ENCODE data around the gene B4GALT6. TPM values are rescaled to one million over a fixed set of nuclear protein-coding genes. Genes with fewer than 3 reads are reported as not detected.

The B4GALT6 gene
- total RNA-seq, 3 donors from 2014 or later (not counting 1 experiment from before 2014, with no cell fraction given): 18.6 to 33.0 (median 20.6) TPM

DNA sequence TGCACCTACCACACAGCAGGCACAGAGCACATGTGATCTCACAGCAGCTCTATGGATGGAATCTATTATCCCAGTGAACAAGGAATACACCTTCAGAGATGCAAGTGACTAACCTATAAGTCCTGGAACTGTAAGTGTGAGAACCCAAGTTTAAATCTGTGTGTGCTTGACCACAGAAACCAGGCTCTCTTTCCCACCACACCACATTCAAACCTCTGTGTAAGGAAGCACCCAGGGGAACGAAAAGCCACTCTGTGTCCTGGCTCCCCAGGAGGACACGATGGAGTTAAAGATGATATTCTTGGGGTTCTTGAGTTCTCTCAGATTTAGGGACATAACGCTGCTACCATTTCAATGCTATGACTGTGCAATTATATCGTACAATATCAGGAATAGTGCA, 53.8 kb downstream of the B4GALT6 start:
- no peaks in the 10 kb centered on the region for H3K27me3 ChIP-seq (ENCODE audit: control insufficient read depth, insufficient read depth, low read length)
- DNase-seq: no peak
- H3K36me3 ChIP-seq (ENCODE audit: control insufficient read depth, insufficient read depth, low read length): no peaks in the 10 kb centered on the region
- intact Hi-C loops (cut with micrococcal nuclease): no loop called here
- no peak overlapping the region for H3K4me3 ChIP-seq (ENCODE audit: low read length)
- no peak for ATAC-seq
- no peak overlapping the region for H3K27ac ChIP-seq (ENCODE audit: low read length)
- Mint-ChIP-seq H3K9me3 (no peaks in the 10 kb centered on the region), H3K27ac (peak overlapping the region in 1 of 2 donors; percentile 67), H3K36me3 (no peaks in the 10 kb centered on the region), H3K4me3 (no peak overlapping the region), H3K27me3 (ENCODE audit: low read depth in 2 of 2) (no peaks in the 10 kb centered on the region), H3K4me1 (peaks cover 41 to 45% of the 10 kb centered on the region in 2 donors)
- TF ChIP-seq, protein P1, sequence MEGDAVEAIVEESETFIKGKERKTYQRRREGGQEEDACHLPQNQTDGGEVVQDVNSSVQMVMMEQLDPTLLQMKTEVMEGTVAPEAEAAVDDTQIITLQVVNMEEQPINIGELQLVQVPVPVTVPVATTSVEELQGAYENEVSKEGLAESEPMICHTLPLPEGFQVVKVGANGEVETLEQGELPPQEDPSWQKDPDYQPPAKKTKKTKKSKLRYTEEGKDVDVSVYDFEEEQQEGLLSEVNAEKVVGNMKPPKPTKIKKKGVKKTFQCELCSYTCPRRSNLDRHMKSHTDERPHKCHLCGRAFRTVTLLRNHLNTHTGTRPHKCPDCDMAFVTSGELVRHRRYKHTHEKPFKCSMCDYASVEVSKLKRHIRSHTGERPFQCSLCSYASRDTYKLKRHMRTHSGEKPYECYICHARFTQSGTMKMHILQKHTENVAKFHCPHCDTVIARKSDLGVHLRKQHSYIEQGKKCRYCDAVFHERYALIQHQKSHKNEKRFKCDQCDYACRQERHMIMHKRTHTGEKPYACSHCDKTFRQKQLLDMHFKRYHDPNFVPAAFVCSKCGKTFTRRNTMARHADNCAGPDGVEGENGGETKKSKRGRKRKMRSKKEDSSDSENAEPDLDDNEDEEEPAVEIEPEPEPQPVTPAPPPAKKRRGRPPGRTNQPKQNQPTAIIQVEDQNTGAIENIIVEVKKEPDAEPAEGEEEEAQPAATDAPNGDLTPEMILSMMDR (IDR thresholded peaks at IDR 0.05): no peak
- H3K9me3 ChIP-seq (ENCODE audit: control insufficient read depth, insufficient read depth, low read length): no peaks in the 10 kb centered on the region
- WGBS (ENCODE audit: insufficient coverage): 55% methylated on average over 4 of the region's 4 CpGs
- H3K4me1 ChIP-seq (ENCODE audit: control insufficient read depth, insufficient read depth, low read length): peaks cover 33% of the 10 kb centered on the region

DNA sequence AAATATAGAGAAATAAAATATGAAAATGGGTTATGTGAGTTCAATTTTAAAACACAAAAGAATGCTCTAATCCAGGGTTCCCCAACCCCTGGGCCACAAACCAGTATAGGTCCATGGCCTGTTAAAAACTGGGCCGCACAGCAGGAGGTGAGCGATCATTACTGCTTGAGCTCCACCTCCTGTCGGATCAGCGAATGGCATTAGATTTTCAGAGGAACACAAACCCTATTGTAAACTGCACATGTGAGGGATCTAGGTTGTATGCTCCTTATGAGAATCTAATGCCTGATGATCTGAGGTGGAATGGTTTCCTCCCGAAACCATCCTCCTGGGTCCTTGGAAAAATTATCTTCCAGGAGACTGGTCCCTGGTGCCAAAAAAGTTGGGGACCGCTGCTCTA, 58.0 kb downstream of the B4GALT6 start:
- H3K27ac ChIP-seq (ENCODE audit: low read length): no peak overlapping the region

DNA sequence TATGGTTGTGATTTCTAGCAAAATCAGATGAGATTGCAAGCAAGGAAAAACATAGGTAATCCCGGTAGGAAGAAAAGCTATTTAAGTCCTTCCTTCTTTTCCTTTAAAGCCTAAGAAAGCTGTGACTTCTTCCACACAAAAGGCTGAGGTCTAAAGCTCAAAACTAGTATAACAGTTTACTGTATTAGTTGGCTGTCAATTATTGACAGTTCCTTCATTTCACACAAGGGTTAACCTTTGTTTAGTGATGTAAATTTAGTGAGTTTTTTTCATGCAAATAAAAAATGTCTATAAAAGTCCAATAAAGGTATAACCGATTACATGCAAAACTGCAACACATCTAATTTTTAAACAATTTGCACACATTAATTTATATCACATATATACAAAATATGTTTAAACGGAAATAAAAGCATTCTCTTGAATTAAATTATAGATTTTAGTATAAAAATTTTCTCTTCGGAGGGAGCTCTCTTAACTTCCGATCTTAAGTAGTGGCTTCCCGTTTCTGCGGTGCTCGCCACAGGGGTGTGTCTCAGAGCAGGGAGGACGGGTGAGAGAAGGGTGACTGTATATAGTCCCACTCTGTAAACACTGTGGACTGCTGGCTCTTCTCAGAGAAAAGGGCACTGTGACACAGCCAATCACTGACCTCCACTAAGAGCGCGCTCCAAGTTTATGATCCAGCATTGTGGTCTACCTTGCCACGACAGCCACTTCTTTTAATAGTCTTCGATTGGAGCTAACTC, 59.3 kb downstream of the B4GALT6 start:
- H3K4me1 ChIP-seq (ENCODE audit: control insufficient read depth, insufficient read depth, low read length): no peaks in the 10 kb centered on the region
- no peak overlapping the region for H3K4me3 Mint-ChIP-seq
- no peaks in the 10 kb centered on the region for H3K9me3 Mint-ChIP-seq
- no peaks in the 10 kb centered on the region for H3K27me3 ChIP-seq (ENCODE audit: control insufficient read depth, insufficient read depth, low read length)
- H3K4me1 Mint-ChIP-seq: peaks cover 0 to 3% of the 10 kb centered on the region in 2 donors
- no peaks in the 10 kb centered on the region for H3K9me3 ChIP-seq (ENCODE audit: control insufficient read depth, insufficient read depth, low read length)
- no peak overlapping the region for H3K27ac ChIP-seq (ENCODE audit: low read length)
- no peaks in the 10 kb centered on the region for H3K36me3 ChIP-seq (ENCODE audit: control insufficient read depth, insufficient read depth, low read length)
- H3K27ac Mint-ChIP-seq: peak overlapping the region in 1 of 2 donors; percentile 36
- WGBS (ENCODE audit: insufficient coverage): 83% methylated on average over 10 of the region's 13 CpGs
- no peak for DNase-seq
- TF ChIP-seq, protein P1 (IDR thresholded peaks at IDR 0.05): no peak
- intact Hi-C loops (cut with micrococcal nuclease): no loop called here
- H3K27me3 Mint-ChIP-seq (ENCODE audit: low read depth in 2 of 2): no peaks in the 10 kb centered on the region
- H3K4me3 ChIP-seq (ENCODE audit: low read length): no peak overlapping the region
- no peaks in the 10 kb centered on the region for H3K36me3 Mint-ChIP-seq
- ATAC-seq: peak; percentile 37 to 44 (median 39)

More for the DNA sequence above, 58.0 kb downstream of the B4GALT6 start:
- Histone ChIP-seq H3K36me3 (ENCODE audit: control insufficient read depth, insufficient read depth, low read length) (no peaks in the 10 kb centered on the region), H3K4me1 (ENCODE audit: control insufficient read depth, insufficient read depth, low read length) (peaks cover 7% of the 10 kb centered on the region), H3K9me3 (ENCODE audit: control insufficient read depth, insufficient read depth, low read length) (no peaks in the 10 kb centered on the region), H3K27me3 (ENCODE audit: control insufficient read depth, insufficient read depth, low read length) (no peaks in the 10 kb centered on the region), H3K4me3 (ENCODE audit: low read length) (no peak overlapping the region)
- no peak overlapping the region for H3K4me3 Mint-ChIP-seq
- no peaks in the 10 kb centered on the region for H3K9me3 Mint-ChIP-seq
- DNase-seq (no peak), ATAC-seq (no peak)
- no peak overlapping the region for H3K27ac Mint-ChIP-seq
- peaks cover 7 to 12% of the 10 kb centered on the region in 2 donors for H3K4me1 Mint-ChIP-seq
- no peaks in the 10 kb centered on the region for H3K27me3 Mint-ChIP-seq (ENCODE audit: low read depth in 2 of 2)
- intact Hi-C loops (cut with micrococcal nuclease): no loop called here
- no peaks in the 10 kb centered on the region for H3K36me3 Mint-ChIP-seq
- WGBS (ENCODE audit: insufficient coverage): 98% methylated on average over 5 of the region's 6 CpGs
- TF ChIP-seq, protein P1 (IDR thresholded peaks at IDR 0.05): no peak

DNA sequence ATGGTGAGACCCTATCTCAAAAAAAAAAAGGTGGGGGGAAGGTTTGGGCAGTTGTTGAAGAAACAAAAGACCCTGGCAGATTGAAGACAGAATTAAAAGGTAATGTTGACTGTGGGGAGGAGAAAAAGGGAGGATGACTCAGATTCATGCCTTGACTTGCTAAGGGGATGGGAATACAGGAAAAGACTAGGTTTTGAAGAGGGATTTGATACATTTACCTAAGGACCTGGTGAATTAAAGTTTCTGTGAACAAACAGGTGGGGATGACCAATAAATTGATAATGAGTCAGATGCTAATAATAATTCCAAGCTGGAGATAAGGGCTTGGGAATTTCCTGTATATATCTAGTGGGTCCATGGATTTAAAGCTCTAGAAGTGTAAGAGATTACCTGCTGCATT, 65.1 kb downstream of the B4GALT6 start:
- peaks cover 0 to 6% of the 10 kb centered on the region in 2 donors for H3K4me1 Mint-ChIP-seq
- H3K27me3 Mint-ChIP-seq (ENCODE audit: low read depth in 2 of 2): no peaks in the 10 kb centered on the region
- no peak overlapping the region for H3K4me3 ChIP-seq (ENCODE audit: low read length)
- H3K36me3 ChIP-seq (ENCODE audit: control insufficient read depth, insufficient read depth, low read length): no peaks in the 10 kb centered on the region
- no peaks in the 10 kb centered on the region for H3K4me1 ChIP-seq (ENCODE audit: control insufficient read depth, insufficient read depth, low read length)
- TF ChIP-seq, protein P1 (IDR thresholded peaks at IDR 0.05): no peak
- H3K9me3 ChIP-seq (ENCODE audit: control insufficient read depth, insufficient read depth, low read length): no peaks in the 10 kb centered on the region
- H3K27ac ChIP-seq (ENCODE audit: low read length): no peak overlapping the region
- peak overlapping the region in 1 of 2 donors; percentile 22 for H3K27ac Mint-ChIP-seq
- intact Hi-C loops (cut with micrococcal nuclease): no loop called here
- H3K9me3 Mint-ChIP-seq: no peaks in the 10 kb centered on the region
- ATAC-seq: no peak
- no peaks in the 10 kb centered on the region for H3K27me3 ChIP-seq (ENCODE audit: control insufficient read depth, insufficient read depth, low read length)
- no peaks in the 10 kb centered on the region for H3K36me3 Mint-ChIP-seq
- no peak overlapping the region for H3K4me3 Mint-ChIP-seq
- no peak for DNase-seq
